Psoas muscle (tissue), 8 donors: ENCODE measurements around the gene TTC13. TPM values are rescaled to one million over a fixed set of nuclear protein-coding genes. Genes with fewer than 3 reads are reported as not detected.

Source experiments
- ATAC-seq, 4 donors: fragments of 200-7000 bp; cut with Tn5 transposase; one replicate each; pipeline ENCODE4 v1.9.1; 2020; ENCODE audit warnings: moderate library complexity in 3 of 4, mild to moderate bottlenecking in 2 of 4
- DNase-seq, 2 donors: peaks; one replicate each; pipeline ENCODE4 v3.0.0-alpha.2; 2020
- H3K27ac ChIP-seq: fragments of 200-600 bp; one replicate; pipeline ENCODE4 v1.8.0; 2022
- H3K27me3 ChIP-seq, 3 donors: fragments of 200-600 bp in 1 of 3; one replicate each; pipeline versions ENCODE4 v1.6.1 to v1.8.0; 2013 to 2022; ENCODE audit warnings: low read length in 2 of 3, mild to moderate bottlenecking in 2 of 3, moderate library complexity in 1 of 3; ENCODE audit not compliant: insufficient read depth in 3 of 3
- H3K36me3 ChIP-seq, 2 donors: fragments of 200-600 bp in 1 of 2; one replicate each; pipeline versions ENCODE4 v1.6.1 to v1.8.0; 2013 to 2022; ENCODE audit warnings: low read depth in 1 of 2, mild to moderate bottlenecking in 1 of 2, moderate library complexity in 1 of 2; ENCODE audit not compliant: insufficient read depth in 1 of 2
- H3K4me1 ChIP-seq: fragments of 200-600 bp; one replicate; pipeline ENCODE4 v1.8.0; 2022
- H3K4me3 ChIP-seq: fragments of 200-600 bp; one replicate; pipeline ENCODE4 v1.8.0; 2022; ENCODE audit warnings: mild to moderate bottlenecking
- H3K9me3 ChIP-seq: fragments of 200-600 bp; one replicate; pipeline ENCODE4 v1.8.0; 2022
- WGBS, 3 donors: extraction: QIAGEN DNeasy Blood & Tissue Kit; methylation state at CpG; one replicate each; pipeline versions ENCODE4 v1.1.6 to v1.1.7; 2013; 5-methylcytosine and 5-hydroxymethylcytosine counted together
- intact Hi-C, 2 donors: fragments of 100-400 bp; cut with DNase I; formaldehyde crosslinking; loops; one replicate each; pipeline versions ENCODE4 v1.11.0 to v1.14.2; 2022
- polyA plus RNA-seq, 3 donors: library from polyadenylated mRNA; stranded (reverse); fragments of 200-250 nt; gene quantifications; one replicate each; pipeline ENCODE4 v1.2.3, GENCODE V29; 2013
- total RNA-seq, 4 donors: library from RNA; stranded (reverse); fragmentation: NEBNext Ultra II Directional in 2 of 4; extraction: Animal tissue kit (Norgen Biotek cat#: 25700) in 2 of 4; gene quantifications; one replicate each; pipeline versions ENCODE4 v1.2.1 to v1.2.4, GENCODE V29; 2021 to 2023
- TF ChIP-seq, protein P1 (sequence below): fragments of 200-600 bp; IDR thresholded peaks from one replicate; pipeline ENCODE4 v1.8.0; 2022; ENCODE audit warnings: antibody characterized with exemption
- donor health status: healthy with polysubstance abuse.
- donor health status: DM: no; HTN: no; CAD: no; lungs with moderate emphysema.
- donor health status: Bipolar disorder and iron deficiency.
- donor health status: healthy.
- donor health status: DM: yes; HTN: yes; CAD: no.
- donor health status: DM: no; HTN: no; CAD: no.
- donor health status: DM: no; HTN: no; CAD: no.
- donor health status: DM: yes; HTN: yes; CAD: no.

The TTC13 gene
- total and polyA plus RNA-seq, 7 donors: 7.6 to 24.2 (median 11.2) TPM

GRCh38 chr1:230906226-230906625 lies 72.4 kb downstream of the TTC13 start:
- H3K36me3 ChIP-seq: peaks cover 2 to 55% of the 10 kb centered on the region in 2 donors
- DNase-seq (no peak), ATAC-seq (no peak)
- no peak overlapping the region for H3K27ac ChIP-seq
- H3K4me3 ChIP-seq: no peak overlapping the region
- 83 to 90% (median 88%) methylated on average over 2 of the region's 2 CpGs for WGBS, 3 donors
- intact Hi-C loops: no loop called here
- H3K9me3 ChIP-seq: no peaks in the 10 kb centered on the region
- TF ChIP-seq, protein P1, sequence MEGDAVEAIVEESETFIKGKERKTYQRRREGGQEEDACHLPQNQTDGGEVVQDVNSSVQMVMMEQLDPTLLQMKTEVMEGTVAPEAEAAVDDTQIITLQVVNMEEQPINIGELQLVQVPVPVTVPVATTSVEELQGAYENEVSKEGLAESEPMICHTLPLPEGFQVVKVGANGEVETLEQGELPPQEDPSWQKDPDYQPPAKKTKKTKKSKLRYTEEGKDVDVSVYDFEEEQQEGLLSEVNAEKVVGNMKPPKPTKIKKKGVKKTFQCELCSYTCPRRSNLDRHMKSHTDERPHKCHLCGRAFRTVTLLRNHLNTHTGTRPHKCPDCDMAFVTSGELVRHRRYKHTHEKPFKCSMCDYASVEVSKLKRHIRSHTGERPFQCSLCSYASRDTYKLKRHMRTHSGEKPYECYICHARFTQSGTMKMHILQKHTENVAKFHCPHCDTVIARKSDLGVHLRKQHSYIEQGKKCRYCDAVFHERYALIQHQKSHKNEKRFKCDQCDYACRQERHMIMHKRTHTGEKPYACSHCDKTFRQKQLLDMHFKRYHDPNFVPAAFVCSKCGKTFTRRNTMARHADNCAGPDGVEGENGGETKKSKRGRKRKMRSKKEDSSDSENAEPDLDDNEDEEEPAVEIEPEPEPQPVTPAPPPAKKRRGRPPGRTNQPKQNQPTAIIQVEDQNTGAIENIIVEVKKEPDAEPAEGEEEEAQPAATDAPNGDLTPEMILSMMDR: no peak
- H3K27me3 ChIP-seq: no peaks in the 10 kb centered on the region
- H3K4me1 ChIP-seq: peaks cover 16% of the 10 kb centered on the region

DNA sequence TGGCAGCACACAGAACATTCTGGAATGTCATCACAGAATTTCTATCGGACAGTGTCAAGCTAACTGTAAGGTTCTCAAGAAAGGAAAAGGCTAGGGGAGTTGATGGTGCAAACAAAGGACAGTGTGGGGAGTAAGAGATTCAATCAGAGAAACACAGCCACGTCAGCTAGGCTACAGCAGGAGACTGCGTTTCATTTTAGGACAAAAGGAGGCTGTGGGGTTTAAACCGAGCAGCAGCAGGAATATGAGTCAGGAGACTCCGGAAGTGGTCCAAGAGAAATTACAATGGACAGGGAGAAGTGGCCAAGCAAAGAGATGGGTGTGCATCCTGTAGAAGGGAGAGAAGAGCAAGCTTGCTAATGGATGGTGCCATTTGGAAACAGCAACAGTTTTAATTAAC lies 72.9 kb downstream of the TTC13 start:
- H3K27me3 ChIP-seq: no peaks in the 10 kb centered on the region
- intact Hi-C loops: no loop called here
- H3K4me3 ChIP-seq: no peak overlapping the region
- peaks cover 2 to 55% of the 10 kb centered on the region in 2 donors for H3K36me3 ChIP-seq
- ATAC-seq (no peak), DNase-seq (no peak)
- no peak overlapping the region for H3K27ac ChIP-seq
- H3K9me3 ChIP-seq: no peaks in the 10 kb centered on the region
- H3K4me1 ChIP-seq: peaks cover 11% of the 10 kb centered on the region
- TF ChIP-seq, protein P1: no peak
- 55 to 69% (median 66%) methylated on average over 5 of the region's 5 CpGs for WGBS, 3 donors

DNA sequence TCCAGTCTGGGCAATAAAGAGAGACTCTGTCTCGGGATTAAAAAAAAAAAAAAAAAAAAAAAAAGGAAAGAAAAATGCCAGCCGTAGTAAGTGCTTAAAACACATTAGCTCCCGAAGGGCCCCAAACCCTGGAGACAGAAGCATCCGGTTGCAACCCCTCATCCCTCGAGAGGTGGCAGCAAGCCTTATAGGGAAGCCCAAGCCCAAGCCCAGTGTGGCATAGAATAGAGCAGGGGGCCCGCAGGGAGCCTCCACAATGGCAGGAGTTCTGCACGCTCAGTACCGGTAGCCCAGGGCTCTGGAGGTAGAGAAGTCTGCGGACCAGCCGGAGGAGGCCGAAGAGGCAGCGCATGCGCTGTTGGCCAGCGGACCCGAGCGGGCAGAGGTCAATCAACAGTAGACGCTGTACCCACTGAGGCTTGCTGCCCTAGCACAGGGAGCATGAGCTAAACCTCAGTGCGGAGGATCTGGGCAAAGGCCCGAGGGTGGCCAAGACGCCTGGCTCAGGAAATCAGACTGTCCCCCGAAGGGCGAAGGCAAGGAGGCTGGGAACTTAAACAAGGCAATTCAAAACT lies 76.2 kb downstream of the TTC13 start:
- H3K9me3 ChIP-seq: no peaks in the 10 kb centered on the region
- H3K4me1 ChIP-seq: no peaks in the 10 kb centered on the region
- WGBS, 3 donors: 95 to 97% (median 96%) methylated on average over 21 to 22 of the region's 22 CpGs
- no peak overlapping the region for H3K4me3 ChIP-seq
- DNase-seq: no peak
- peaks cover 2 to 27% of the 10 kb centered on the region in 2 donors for H3K36me3 ChIP-seq
- no peak for ATAC-seq
- TF ChIP-seq, protein P1: no peak
- intact Hi-C loops: no loop called here
- no peak overlapping the region for H3K27ac ChIP-seq
- H3K27me3 ChIP-seq: no peaks in the 10 kb centered on the region

DNA sequence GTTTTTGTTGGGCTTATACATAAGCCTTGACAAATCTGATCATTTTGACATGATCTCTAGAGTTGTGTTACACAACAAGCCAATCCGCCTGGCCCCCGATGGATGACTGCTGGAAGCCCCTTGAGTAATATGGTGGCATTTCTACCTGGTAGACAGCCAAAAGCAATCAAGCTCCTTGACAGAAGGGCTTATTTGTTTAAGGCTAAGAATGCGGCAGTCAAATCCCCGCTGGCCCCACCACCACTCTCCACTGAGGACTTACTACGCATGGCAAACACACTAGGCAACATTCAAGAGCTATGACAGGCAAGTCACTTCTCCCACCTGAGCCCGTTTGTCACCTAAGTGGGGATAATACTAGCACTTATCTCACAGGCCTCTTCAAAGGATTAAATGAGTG lies 77.0 kb downstream of the TTC13 start:
- TF ChIP-seq, protein P1: no peak
- peaks cover 0 to 19% of the 10 kb centered on the region in 2 donors for H3K36me3 ChIP-seq
- 91 to 95% (median 92%) methylated on average over 6 of the region's 6 CpGs for WGBS, 3 donors

DNA sequence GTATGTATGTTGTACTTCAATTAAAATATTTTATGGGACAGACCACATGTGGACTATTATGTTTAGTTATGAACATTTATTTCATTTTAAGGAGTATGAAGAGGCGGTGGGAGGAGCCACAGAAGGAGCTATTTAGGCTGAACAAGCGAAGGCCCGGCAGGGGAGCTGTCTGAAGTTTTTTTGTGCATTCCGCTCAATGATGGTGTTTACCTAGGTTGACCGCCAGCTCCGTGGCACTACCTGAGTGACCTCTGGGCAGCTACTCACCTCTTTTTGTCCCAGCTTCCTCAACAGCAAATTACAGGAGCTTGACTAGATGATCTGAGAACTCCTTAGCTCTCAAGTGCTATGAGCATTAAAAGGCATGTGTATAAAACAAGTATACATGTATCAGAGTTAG lies 77.7 kb downstream of the TTC13 start:
- no peak overlapping the region for H3K4me3 ChIP-seq
- TF ChIP-seq, protein P1: no peak
- H3K36me3 ChIP-seq: peaks cover 0 to 14% of the 10 kb centered on the region in 2 donors
- ATAC-seq (no peak), DNase-seq (no peak)
- no peaks in the 10 kb centered on the region for H3K27me3 ChIP-seq
- no peaks in the 10 kb centered on the region for H3K4me1 ChIP-seq
- no peak overlapping the region for H3K27ac ChIP-seq
- WGBS, 3 donors: 91 to 93% (median 92%) methylated on average over 6 of the region's 6 CpGs
- no peaks in the 10 kb centered on the region for H3K9me3 ChIP-seq
- intact Hi-C loops: no loop called here

More for the DNA sequence above, 77.0 kb downstream of the TTC13 start:
- no peak overlapping the region for H3K4me3 ChIP-seq
- intact Hi-C loops: no loop called here
- no peaks in the 10 kb centered on the region for H3K4me1 ChIP-seq
- H3K9me3 ChIP-seq: no peaks in the 10 kb centered on the region
- no peaks in the 10 kb centered on the region for H3K27me3 ChIP-seq
- ATAC-seq (no peak), DNase-seq (no peak)
- H3K27ac ChIP-seq: no peak overlapping the region
